NCI-H82 treated with DMSO at 0.1 percent for 48 hours (cell line): ENCODE data around the gene FBXL14.

Source experiments
- DNase-seq: peaks from one replicate; lab custom pipeline; 2025; ENCODE audit not compliant: unreplicated experiment; lab: John Stamatoyannopoulos, UW

FBXL14 gene

GRCh38 chr12:1540690-1541089 is 53.7 kb downstream of the FBXL14 start:
- DNase-seq: no peak

- no peak for DNase-seq
Measured at GRCh38 chr12:1539135-1539534, 55.2 kb downstream of the FBXL14 start.

GRCh38 chr12:1536817-1537216 is 57.6 kb downstream of the FBXL14 start:
- DNase-seq: no peak

GRCh38 chr12:1534748-1535147 is 59.6 kb downstream of the FBXL14 start:
- DNase-seq: no peak

GRCh38 chr12:1533602-1534304 is 60.6 kb downstream of the FBXL14 start:
- DNase-seq: no peak

- no peak for DNase-seq
Measured at GRCh38 chr12:1533205-1533601, 61.2 kb downstream of the FBXL14 start.

- no peak for DNase-seq
Measured at GRCh38 chr12:1532375-1533165, 61.8 kb downstream of the FBXL14 start.

GRCh38 chr12:1531654-1532374 is 62.6 kb downstream of the FBXL14 start:
- no peak for DNase-seq

- DNase-seq: no peak
Measured at GRCh38 chr12:1531153-1531653, 63.2 kb downstream of the FBXL14 start.

- DNase-seq: no peak
Measured at GRCh38 chr12:1530592-1531152, 63.7 kb downstream of the FBXL14 start.

- no peak for DNase-seq
Measured at GRCh38 chr12:1529862-1530591, 64.4 kb downstream of the FBXL14 start.

- DNase-seq: no peak
Measured at GRCh38 chr12:1529228-1529861, 65.0 kb downstream of the FBXL14 start.

- DNase-seq: no peak
Measured at GRCh38 chr12:1528791-1529190, 65.6 kb downstream of the FBXL14 start.

- DNase-seq: no peak
Measured at GRCh38 chr12:1527789-1528188, 66.6 kb downstream of the FBXL14 start.

- DNase-seq: no peak
Measured at GRCh38 chr12:1525858-1526257, 68.5 kb downstream of the FBXL14 start.

- no peak for DNase-seq
Measured at GRCh38 chr12:1523558-1524050, 70.8 kb downstream of the FBXL14 start.

- no peak for DNase-seq
Measured at GRCh38 chr12:1523046-1523445, 71.3 kb downstream of the FBXL14 start.

- no peak for DNase-seq
Measured at GRCh38 chr12:1519642-1520041, 74.7 kb downstream of the FBXL14 start.

- no peak for DNase-seq
Measured at GRCh38 chr12:1518591-1519516, 75.5 kb downstream of the FBXL14 start.
